IPS-18c (cell line): ENCODE data around the gene SLC38A3.
A peak's percentile ranks its signal among the peaks of the same experiment; 100 is the strongest.
"Not testable (repeated sequence)": the region's sequence is repeated elsewhere in the genome, so short reads cannot be mapped to it uniquely, and the experiment has no call there.

Source experiments
- H3K4me3 ChIP-seq: 2 replicates; pipeline ENCODE4 v1.7.0; 2013; ENCODE audit warnings: low read depth, mild to moderate bottlenecking, low read length, moderate library complexity; ENCODE audit not compliant: insufficient read depth
- H3K9me3 ChIP-seq: one replicate; pipeline ENCODE4 v1.6.1; 2013; ENCODE audit warnings: mild to moderate bottlenecking, low read length, moderate library complexity; ENCODE audit not compliant: control insufficient read depth, insufficient read depth

The SLC38A3 gene

GRCh38 chr3:50233176-50233575 is 28.1 kb downstream of the SLC38A3 start:
- H3K4me3 ChIP-seq = no peak overlapping the region
- no peaks in the 10 kb centered on the region for H3K9me3 ChIP-seq

GRCh38 chr3:50235716-50236483 is 30.8 kb downstream of the SLC38A3 start, which contains the start of gene GNAI2:
TSS of gene GNAI2 (plus strand) at chr3:50236204. CDS start at chr3:50236336, 132 bp downstream.
- Histone ChIP-seq H3K4me3 (peak within 1 kb of the TSS; percentile 88), H3K9me3 (no peaks in the 10 kb centered on the region)

GRCh38 chr3:50236484-50237132 is 31.5 kb downstream of the SLC38A3 start:
- no peaks in the 10 kb centered on the region for H3K9me3 ChIP-seq
- H3K4me3 ChIP-seq = peak overlapping the region; percentile 88

GRCh38 chr3:50237133-50237651 is 32.1 kb downstream of the SLC38A3 start:
- H3K4me3 ChIP-seq = peak overlapping the region; percentile 88

GRCh38 chr3:50237754-50238548 is 32.9 kb downstream of the SLC38A3 start:
- no peaks in the 10 kb centered on the region for H3K9me3 ChIP-seq
- H3K4me3 ChIP-seq = peak overlapping the region; percentile 88

More at GRCh38 chr3:50237133-50237651, 32.1 kb downstream of the SLC38A3 start:
- H3K9me3 ChIP-seq = no peaks in the 10 kb centered on the region

- Histone ChIP-seq H3K4me3 (peak overlapping the region; percentile 88), H3K9me3 (no peaks in the 10 kb centered on the region)
These were observed 33.5 kb downstream of the SLC38A3 start for GRCh38 chr3:50238549-50239026.

GRCh38 chr3:50239649-50240048 is 34.6 kb downstream of the SLC38A3 start:
- Histone ChIP-seq H3K9me3 (no peaks in the 10 kb centered on the region), H3K4me3 (0 out of 2 replicates have a peak overlapping the region, but pooled peaks have one; percentile 15)

- Histone ChIP-seq H3K4me3 (peak overlapping the region; percentile 38), H3K9me3 (no peaks in the 10 kb centered on the region)
These were observed 36.1 kb downstream of the SLC38A3 start for GRCh38 chr3:50241163-50241562.

- Histone ChIP-seq H3K9me3 (no peaks in the 10 kb centered on the region), H3K4me3 (peak overlapping the region; percentile 38)
These were observed 36.8 kb downstream of the SLC38A3 start for GRCh38 chr3:50241713-50242380.

- Histone ChIP-seq H3K4me3 (no peak overlapping the region; the same call in 1 of the 2 replicates), H3K9me3 (no peaks in the 10 kb centered on the region)
These were observed 37.3 kb downstream of the SLC38A3 start for GRCh38 chr3:50242381-50242770.

GRCh38 chr3:50242851-50243542 is 37.9 kb downstream of the SLC38A3 start:
- H3K4me3 ChIP-seq = no peak overlapping the region; the same call in 1 of the 2 replicates
- H3K9me3 ChIP-seq = no peaks in the 10 kb centered on the region

GRCh38 chr3:50243543-50243895 is 38.4 kb downstream of the SLC38A3 start:
- no peaks in the 10 kb centered on the region for H3K9me3 ChIP-seq
- H3K4me3 ChIP-seq = no peak overlapping the region; the same call in 1 of the 2 replicates

GRCh38 chr3:50244813-50245212 is 39.7 kb downstream of the SLC38A3 start:
- not testable (repeated sequence) for H3K9me3 ChIP-seq, H3K4me3 ChIP-seq

- no peak overlapping the region; the same call in 1 of the 2 replicates for H3K4me3 ChIP-seq
These were observed 40.2 kb downstream of the SLC38A3 start for GRCh38 chr3:50245251-50245745.

GRCh38 chr3:50245831-50246516 is 40.9 kb downstream of the SLC38A3 start:
- no peaks in the 10 kb centered on the region for H3K9me3 ChIP-seq
- peak overlapping the region; percentile 38 for H3K4me3 ChIP-seq

More at GRCh38 chr3:50245251-50245745, 40.2 kb downstream of the SLC38A3 start:
- H3K9me3 ChIP-seq = no peaks in the 10 kb centered on the region
